Frontal cortex (tissue), 4 donors: ENCODE measurements around the gene GPC6. TPM values are rescaled to one million over a fixed set of nuclear protein-coding genes. Genes with fewer than 3 reads are reported as not detected.

Experiments used
- DNase-seq, 2 donors: peaks; one replicate each; pipeline ENCODE4 v3.0.0; 2012; ENCODE audit warnings: low spot score in 2 of 2
- FAIRE-seq: peaks from 2 replicates; lab custom pipeline; 2012; peaks lifted over from hg19 to GRCh38; lab: Jason Lieb, UNC
- total RNA-seq: library from RNA; depleted of rRNA; stranded (reverse); fragments of >200 nt; gene quantifications from one replicate; pipeline ENCODE4 v1.2.3, GENCODE V29; 2014
- donor health status: control.
- donor health status: control.
- donor health status: control.

Gene GPC6
- total RNA-seq, 1 donor from 2014 or later = 9.0 TPM

GRCh38 chr13:93352616-93353015 lies 126.0 kb downstream of the GPC6 start:
- no peak for FAIRE-seq
- no peak for DNase-seq

DNA sequence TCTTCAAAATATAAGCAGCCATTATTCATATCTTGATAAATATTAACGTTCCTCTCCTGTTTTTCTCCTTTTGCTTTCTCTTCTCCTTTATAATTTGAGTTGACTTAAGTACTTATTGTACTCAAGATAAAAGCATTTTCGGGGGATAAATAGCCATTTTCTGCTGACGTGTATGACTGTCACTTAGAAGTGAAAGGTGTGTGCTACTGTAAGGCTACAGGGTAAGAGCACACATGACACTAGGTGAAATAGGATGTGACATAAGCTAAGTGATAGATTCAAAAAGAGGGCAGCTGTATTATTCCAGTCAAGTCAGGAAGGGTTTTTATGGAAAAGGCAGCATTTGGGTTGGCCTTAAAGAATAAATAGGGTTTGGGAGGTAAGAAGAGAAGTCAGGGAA lies 128.5 kb downstream of the GPC6 start:
- DNase-seq = no peak
- no peak for FAIRE-seq

GRCh38 chr13:93356469-93356868 lies 129.9 kb downstream of the GPC6 start:
- no peak for FAIRE-seq
- no peak for DNase-seq

DNA sequence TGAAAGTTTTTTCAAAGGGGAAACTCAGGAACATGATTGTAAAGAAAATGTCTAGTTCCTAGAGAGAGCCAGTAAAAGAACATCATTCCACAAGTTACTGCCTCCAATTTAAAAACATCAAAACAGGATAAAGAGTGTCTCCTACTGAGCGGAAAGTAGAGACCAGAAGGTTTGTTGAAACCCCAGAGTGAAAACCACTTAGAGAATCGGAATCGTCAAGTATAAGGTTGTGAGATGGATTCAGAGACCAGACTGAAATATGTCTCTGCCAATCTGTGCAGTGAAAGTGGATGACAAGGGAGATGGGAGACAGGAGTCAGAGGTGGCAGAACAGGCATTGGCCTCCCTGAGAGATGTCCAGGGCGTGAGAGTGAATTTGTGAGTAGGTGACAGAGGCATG lies 133.4 kb downstream of the GPC6 start:
- FAIRE-seq (no peak), DNase-seq (no peak)

DNA sequence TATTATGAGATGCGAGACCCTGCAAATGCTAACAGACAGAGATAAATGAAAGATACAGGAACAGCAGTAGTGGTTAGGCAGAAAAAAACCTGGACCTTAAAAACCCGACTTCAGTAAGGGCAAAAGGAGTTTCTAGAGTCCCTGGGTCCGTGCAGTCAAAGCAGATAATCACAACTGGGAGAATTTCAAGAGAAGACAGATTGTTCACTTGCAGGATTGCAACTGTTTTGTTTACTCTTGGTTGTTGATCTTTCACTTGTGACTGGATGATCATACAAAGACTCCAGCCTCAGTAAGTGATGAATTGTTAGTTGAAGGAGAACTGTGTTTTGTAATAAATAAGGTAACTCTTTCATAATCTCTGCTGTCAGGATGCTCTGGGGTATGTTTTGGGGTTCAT lies 135.1 kb downstream of the GPC6 start:
- FAIRE-seq (no peak), DNase-seq (no peak)

GRCh38 chr13:93364166-93364565 lies 137.6 kb downstream of the GPC6 start:
- no peak for DNase-seq
- FAIRE-seq = no peak

DNA sequence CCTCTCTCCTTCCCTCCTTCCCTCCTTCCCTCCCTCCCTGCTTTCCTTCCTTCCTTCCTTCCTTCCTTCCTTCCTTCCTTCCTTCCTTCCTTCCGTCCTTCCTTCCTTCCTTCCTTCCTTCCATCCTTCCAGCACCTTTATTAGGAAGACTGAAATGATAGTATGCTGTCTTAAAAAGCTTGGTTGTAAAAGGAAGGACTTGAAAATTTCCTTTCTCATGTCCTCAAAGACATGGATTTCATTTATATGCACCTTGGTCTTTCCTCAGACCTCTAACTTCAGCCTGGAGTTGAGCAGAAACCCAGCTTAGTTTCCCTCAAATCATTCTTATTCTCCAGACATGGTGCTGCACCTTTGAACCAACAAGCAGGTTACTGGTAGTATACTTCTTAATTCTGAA lies 141.7 kb downstream of the GPC6 start:
- DNase-seq = no peak
- no peak for FAIRE-seq

- FAIRE-seq (no peak), DNase-seq (no peak)
Measured at GRCh38 chr13:93368718-93369117, 142.1 kb downstream of the GPC6 start.

GRCh38 chr13:93372856-93373255 lies 146.2 kb downstream of the GPC6 start:
- DNase-seq = no peak
- FAIRE-seq = no peak

- FAIRE-seq = no peak
- no peak for DNase-seq
Measured at GRCh38 chr13:93375491-93375890, 148.9 kb downstream of the GPC6 start.

GRCh38 chr13:93377196-93377595 lies 150.6 kb downstream of the GPC6 start:
- FAIRE-seq = no peak
- DNase-seq = no peak

DNA sequence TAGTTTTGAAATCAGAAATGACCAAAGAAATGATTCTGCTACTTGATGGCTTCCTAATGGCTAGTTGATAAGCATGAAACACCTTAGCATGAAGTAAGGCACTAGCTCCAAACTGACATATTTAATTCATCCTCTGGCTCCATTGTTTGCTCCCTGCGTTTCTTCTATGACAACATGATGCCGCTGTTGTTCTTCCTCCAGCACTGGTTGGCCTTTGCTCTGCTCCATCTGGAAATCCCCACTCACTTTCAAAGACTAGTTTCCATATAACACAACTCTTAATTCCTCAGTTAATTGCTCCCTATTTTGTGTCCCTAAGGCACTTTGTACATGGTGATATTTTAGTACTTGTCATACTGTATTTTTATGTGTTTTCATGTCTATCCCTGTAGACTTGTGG lies 151.6 kb downstream of the GPC6 start:
- DNase-seq (no peak), FAIRE-seq (no peak)

DNA sequence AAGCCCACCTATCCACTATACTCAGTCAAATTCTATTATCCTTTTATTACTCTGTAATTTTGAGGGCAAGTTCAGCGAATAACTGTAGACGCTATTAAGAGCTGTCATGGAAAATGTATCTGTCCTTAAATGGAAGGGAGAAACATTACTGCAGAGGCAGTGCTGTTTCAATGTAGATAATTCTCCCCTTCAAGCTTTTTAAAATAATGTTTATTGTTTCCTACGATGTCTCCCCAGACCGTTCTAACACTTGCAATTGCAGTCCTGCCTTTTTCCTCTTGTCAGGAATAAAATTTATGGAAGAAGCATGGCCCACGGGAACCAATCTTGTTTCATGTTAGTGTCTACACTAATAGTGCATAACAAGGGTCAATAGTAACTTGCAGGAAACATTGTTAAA lies 159.5 kb downstream of the GPC6 start:
- FAIRE-seq (no peak), DNase-seq (no peak)

DNA sequence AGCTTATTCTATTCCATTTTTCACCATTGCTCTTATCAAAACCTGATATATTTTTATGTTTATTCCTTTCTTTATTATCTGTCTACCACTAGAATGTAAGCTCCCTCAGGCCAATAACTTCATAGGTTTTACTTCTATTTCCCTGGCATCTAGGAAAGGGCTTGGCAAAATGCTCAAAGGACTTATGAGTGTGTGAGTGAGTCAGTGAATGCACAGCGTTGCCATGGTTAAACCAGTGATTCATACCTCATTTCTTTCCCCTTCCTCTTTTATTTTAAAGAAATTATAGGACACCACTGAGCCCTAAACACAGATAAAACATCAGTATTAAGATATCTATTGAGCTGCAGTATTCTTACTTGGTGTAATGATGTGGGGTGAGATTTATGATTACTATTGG lies 162.1 kb downstream of the GPC6 start:
- no peak for FAIRE-seq
- DNase-seq = no peak

- DNase-seq (no peak), FAIRE-seq (no peak)
Measured at GRCh38 chr13:93397619-93398018, 171.0 kb downstream of the GPC6 start.

DNA sequence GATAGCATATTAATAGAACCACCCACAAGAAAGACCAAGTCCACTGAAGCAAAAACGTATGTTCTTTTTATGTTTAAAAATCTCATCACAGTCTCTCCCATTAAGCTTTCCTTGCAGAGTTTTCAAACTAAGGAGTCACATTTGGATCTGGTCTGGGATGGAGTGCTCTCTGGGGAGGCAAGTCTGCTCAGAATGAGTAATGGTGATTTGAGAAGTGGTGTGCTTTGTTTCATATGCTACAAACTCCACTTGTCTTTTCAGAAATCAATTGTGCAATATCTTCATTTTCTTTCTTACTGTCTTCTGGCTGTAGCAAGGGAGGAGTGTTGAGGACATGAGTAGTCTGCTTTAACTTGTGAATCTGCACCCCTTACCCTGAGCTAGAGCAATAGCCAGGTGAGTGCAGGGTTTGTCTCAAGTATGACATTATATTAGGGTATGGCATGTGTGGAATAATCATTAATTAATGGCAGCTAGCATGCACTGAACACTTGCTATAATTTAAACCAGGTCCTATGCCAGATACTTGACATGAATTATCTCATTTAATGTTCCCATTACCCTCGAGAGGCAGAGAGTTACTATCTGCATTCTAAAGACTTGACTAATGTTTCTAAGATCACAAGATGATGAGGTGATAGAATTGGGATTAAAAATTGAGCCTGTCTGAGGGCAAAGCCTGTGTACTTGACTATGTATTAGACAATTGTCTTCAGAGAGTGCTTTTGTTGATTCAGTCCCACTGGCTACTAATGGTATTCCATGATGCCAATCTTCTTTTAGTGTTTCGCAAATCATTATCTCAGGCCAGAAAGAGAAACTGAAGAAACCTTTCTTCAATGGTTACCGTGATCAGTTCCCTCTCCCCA lies 171.8 kb downstream of the GPC6 start:
- DNase-seq (no peak), FAIRE-seq (no peak)

GRCh38 chr13:93399212-93399611 lies 172.6 kb downstream of the GPC6 start:
- FAIRE-seq = no peak
- DNase-seq = no peak

GRCh38 chr13:93406136-93406535 lies 179.5 kb downstream of the GPC6 start:
- FAIRE-seq = no peak
- DNase-seq = no peak

GRCh38 chr13:93407551-93407950 lies 180.9 kb downstream of the GPC6 start:
- FAIRE-seq = no peak
- no peak for DNase-seq

- FAIRE-seq (no peak), DNase-seq (no peak)
Measured at GRCh38 chr13:93409001-93409400, 182.4 kb downstream of the GPC6 start.

DNA sequence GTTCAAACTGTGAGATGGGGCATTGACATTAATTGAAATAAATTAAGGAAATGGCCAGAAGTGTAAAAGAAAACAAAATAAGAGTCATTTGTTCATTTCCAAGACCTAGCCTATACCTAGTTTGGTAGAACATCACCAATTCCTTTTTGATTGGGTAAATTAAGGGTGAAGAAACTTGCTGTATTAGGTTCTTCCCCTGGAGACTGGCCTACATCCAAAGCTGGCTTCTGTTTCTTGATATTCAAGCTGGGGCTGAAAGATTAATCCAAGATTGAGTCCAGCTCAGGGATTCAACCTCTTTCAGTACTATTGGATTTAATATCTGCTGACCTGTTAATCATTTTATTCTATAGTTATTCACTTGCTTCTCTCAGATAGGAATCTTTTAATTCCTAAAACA lies 183.2 kb downstream of the GPC6 start:
- DNase-seq (no peak), FAIRE-seq (no peak)

GRCh38 chr13:93411186-93411680 lies 184.6 kb downstream of the GPC6 start:
- no peak for DNase-seq
- no peak for FAIRE-seq
